NCI-H2227 treated with DMSO at 0.1 percent for 48 hours (cell line): ENCODE measurements around the gene BICDL2.
A peak's percentile ranks its signal among the peaks of the same experiment; 100 is the strongest.

ENCODE experiments used
- DNase-seq: peaks from one replicate; lab custom pipeline; 2025; lab: John Stamatoyannopoulos, UW

BICDL2 gene

DNA sequence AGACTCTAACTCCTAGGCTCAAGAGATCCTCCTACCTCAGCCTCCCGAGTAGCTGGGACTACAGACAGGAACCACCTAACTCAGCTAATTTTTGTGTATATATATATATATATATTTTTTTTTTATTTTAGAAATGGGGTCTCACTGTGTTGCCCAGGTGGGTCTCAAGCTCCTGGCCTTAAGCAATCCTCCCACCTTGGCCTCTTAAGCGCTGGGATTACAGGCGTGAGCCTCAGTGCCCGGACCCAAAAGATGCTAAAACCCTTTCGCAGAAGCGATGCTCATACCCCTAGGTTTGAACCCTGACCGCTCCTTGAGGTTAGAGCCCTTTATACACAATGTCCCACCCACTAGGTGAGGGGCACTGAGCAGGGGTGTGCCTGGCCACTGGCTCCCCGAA, 26.2 kb downstream of the BICDL2 start:
- no peak for DNase-seq

DNA sequence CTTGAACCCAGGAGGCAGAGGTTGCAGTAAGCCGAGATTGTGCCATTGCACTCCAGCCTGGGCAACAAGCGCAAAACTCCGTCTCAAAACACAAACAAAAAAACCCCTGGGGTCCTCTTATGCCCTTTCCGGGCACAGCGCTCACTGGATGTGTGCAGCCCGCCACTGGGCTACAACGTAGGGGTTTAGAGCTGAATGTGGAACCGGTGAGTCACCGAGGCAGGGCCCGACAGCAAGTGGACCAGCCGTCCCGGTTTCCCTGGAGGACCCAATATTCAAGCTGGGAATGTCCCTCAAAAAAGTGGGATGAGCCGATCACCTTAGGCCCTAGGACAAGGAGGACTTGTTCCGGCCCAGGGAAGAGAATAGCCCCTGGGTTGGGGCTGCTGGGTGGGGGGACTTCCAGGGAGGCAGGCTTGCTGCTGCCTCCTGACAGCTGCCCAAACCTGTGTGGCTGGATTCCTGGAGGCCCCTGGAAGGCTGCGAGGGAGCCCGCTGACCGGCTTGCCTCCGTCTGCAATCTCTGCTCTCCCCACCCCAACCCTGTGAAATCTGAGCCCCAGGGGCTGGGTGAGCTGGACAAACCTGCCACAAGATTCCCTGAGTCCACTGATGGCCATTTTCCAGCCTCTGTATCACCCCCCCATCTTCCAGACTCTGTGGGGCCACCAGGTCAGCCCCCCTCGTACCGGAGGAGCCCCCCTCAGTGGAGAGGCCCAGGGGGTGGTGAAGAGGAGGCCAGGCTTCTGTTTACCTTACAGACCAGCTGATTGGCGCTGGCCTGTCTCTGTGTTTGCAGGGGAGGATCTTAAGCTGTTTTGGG, 27.0 kb downstream of the BICDL2 start:
- no peak for DNase-seq

DNA sequence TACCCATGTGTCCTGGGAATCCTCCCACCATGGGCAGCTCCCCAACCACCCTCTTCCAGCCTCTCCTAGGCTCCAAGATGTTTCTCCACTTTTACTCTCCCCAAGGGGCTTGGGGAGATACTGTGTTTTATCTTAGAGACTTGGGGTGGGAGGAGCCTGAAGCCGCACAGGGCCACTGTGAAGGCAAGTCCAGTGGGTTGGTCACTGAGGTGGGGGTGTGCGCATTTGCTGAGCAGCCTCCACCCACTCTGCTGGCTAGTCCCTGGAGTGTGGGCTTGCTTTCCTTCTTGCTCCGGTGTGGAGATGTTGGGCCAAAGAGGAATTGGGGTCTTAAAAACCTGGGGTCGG, 28.1 kb downstream of the BICDL2 start:
- DNase-seq = no peak

DNA sequence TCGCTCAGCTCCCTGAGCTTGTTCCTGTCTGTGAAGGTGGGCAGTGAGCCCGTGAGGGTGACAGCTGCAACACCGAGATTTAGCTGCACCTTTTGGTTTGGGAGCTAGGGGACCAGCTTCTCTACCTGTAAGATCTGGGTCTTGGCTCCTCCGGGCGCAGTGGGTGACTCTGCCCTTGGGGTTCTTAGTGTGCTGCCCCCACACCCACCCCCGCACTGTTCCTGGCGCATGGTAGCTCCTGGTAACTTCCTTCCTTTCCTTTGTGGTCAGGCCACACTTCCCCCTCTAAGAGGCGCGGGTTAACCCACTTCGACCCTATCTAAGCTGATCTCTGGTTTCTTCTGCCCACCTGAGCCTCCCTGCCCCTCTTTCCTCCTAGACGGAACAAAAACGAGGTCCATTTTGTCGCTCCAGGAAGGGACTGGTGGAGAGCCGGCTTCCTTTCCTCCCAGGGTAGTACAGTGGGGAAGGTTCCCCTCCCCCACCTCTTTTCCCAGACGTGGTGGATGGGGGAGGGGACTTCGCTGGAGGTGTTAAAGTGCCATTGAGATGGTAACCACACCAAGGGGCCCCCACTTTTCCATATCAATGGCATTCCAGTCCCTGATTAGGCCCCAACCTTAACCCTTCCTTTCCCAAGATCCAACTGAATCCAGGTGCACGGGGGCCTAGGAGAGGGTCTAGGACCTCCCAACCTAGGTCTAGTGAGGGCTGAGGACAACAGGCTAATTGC, 28.6 kb downstream of the BICDL2 start:
- no peak for DNase-seq

DNA sequence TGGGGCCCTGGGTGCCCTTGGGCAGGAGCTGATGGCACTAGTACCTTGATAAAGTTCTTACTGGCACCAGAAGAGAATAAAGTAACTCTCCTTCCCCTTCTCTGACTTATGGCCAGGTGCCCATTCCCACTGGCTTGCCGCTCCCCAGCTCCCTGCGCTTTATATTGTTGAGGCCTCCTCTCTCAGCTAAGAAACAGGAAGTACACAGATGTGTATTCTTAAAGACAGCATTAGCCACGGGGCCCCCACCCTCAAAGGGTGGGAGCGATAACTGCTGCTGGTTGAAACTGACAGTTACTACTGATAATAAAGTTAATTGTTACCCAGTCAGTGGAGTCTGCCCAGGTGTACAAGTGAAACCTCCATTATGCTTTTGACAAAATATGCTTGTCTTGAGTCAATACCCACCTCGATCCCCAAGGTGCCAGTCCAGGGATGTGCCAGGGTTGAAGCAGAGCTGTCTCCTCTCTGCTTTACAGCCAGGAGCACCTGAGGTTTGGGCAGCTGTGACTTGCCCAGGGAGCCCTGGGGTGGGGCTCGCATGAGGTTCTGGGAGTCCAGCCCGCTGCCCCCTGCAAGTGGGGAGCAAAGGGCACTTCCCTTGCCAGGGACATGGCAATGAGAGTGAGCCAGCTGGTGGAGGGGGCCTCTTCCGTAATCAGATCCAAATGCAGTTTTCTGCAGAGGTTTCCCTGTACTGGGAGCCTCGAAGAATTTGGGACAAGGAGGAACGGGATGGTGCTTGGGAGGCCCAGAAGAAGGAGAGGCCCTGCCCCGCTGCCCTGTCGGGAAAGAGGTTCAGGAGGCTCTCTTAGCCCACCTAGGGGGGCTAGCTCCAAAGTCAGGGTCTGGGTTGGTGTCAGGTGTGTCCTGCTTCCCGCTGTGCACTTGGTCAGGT, 29.4 kb downstream of the BICDL2 start:
- DNase-seq = no peak

DNA sequence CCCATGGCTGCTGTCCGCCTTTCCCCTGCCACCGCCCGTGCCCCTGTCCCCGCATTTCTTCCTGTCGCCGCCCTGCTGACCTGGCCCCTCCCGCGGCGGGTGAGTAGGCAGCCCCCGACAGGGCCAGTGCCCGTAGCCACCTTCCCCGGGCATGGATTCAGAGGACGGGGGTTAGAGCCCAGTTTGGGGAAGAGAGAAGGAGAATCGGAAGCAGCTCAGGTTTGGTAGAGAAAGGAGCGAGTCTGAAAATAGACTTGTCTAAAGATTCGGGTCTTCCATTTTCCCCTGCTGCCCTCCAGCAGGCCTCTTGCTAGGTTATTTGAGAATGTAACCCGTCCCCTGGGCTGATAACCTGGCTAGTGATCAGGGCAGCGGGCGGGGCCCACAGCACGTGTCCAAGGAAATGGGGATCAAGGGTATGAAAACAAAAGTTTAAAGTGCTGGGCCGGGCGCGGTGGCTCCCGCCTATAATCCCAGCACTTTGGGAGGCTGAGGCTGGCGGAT, 31.9 kb downstream of the BICDL2 start:
- DNase-seq = no peak

DNA sequence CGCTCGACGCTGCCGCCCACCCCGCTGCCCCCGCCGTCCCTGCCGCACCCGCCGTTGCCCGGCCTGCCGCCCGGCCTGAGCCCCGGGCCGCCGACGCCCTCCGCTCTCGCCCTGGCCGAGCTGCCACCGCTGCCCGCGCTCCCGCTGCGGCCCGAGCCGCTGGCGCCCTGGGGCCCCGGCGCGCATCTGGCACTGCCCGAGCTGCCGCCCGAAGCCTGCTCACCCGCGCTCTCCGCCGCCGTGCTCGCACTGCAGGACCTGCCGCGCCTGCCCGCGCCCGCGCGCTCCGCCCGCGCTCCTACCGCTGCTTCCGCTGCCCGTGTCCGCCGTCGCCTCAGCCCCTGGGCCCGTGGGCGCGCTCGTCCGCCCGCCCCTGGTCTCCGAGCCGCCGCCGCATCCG, 32.4 kb downstream of the BICDL2 start:
- no peak for DNase-seq

DNA sequence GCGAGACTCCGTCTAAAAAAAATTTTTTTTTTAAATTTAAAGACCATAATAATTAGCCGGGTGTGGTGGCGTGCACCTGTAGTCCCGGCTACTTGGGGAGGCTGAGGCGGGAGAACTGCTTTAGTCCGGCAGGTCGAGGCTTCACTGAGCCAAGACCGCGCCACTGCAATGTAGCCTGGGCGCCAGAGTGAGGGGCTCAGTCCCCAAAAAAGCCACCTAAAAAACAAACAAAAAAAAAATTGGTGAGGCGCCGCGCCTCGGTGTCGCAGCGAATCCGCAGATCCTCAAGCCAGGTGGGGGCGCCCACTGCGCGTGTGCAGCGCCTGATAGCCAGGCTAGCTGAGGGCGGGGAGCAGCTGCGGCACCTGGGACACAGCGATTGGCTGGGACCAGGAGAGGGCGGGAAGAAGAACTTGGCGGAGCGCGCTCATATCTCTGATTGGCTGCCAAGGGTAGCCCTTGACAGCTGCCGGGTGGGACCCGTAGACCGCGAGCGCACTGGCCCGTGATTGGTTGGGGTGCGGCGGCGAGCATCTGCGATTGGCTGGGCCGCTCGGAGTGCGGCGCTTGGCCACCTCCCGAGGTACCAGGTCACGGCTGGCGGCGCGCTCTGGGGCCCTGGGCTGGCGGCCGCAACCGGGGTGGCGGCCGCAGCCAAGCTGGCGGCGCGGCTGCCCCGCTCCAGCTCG, 33.0 kb downstream of the BICDL2 start:
- DNase-seq = peak; percentile 99

DNA sequence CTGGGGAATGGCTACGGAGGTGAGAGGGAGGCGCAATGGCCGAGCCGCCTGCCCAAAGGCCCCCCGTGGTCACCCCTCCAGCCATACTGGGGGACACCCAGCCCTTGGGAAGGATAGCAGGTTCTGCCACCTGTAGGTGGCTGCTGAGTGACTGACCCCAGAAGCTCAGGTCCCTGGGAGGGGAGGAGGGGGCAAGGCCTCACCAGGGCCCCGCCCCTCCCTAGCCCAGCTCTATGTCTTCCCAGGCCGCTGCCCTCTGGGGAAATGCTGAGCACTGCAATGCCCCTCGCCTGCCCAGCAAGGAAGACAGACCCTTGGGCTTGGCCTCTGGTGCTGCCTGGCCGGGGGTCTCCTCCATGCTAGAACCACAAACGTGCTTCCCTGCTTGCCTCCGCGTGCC, 35.4 kb downstream of the BICDL2 start:
- DNase-seq = no peak

DNA sequence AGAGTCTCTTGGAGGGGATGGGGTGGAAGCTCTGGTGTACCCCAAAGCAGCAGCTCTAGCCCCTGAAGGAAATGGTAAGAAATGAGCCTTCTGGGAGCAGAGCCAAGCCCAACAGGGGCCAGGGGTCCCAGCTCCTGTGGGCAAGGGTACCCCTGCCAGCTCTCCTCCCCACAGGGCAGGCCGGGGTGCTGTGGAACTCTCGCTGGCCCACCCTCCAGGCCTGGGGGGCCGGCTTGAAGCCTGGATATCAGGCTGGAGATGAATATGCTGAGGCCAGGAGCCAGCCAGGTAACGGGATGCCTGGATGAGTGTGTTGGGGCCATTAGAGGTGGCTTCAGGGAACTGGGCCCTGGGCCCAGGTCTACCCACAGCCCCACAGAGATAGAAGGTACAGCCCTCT, 36.2 kb downstream of the BICDL2 start:
- no peak for DNase-seq

DNA sequence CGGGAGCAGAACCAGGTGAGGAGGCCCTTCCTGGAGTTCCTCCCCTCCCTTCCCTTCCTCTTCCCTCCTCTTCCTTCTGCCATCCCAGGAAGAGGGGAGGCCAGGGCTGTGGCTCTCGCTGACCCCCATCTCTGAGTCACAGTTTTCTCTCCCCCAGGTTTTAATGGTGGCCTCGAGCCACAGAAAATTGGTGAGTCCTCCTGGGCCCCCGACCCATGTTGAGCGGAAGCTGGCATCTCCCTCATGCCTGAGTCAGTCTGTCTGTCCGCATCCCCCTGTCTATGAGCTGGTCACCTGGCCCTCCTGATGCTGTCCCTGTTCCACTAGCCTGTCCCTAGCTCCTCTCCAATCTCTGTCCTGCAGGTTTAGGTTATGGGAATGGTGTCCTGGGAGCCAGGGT, 36.8 kb downstream of the BICDL2 start:
- no peak for DNase-seq

DNA sequence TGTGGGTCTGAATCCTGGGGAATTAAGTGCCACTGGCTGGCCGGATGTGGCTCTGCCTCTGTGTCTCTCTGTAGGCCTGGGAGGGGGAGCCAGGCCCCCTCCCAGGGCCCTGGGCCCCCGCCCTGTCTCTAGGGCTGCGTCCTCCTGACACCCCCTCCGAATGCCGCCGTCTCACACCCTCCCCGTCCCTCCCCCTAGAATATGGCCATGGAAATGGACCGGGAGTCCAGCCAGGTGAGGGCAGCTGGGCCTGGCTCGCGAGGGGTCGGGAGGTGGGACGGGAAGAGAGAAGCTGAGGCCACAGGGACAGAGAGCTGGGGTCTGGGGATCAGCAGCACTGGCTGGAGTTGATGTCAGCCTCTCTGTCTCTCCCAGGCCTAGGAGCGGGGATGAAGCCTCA, 40.4 kb downstream of the BICDL2 start:
- no peak for DNase-seq

DNA sequence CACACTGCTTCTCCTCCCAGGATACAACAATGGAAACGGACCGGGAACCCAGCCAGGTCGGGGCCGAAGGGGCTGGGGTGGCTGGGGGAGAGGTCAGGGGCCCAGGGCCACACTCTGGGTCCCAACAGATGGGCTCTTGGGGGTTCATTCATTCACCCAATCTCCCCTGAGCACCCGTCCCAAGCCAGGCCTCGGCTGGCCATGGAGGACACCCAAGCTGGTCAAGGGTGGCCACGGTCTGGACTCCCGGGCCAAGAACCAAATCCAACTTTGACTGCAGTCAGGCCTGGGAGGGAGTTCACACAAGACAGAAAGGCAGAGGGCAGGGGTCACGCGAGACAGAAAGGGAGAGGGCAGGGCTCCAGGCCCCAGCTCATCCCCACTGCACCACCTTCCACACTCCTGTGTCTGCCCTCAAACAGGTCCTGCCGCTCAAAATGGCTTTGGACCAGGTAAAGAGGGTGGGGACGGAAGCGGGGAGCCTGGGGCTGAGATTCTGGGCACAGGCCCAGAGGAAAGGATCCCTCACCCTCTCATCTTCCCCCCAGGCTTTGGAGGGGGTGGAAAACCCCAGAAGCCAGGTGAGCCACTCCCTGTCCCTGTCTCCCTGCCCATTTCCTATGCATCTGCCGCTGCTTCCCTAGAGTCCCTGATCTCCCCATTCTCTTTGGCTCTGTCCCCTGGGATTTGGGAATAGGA, 44.2 kb downstream of the BICDL2 start:
- DNase-seq = no peak

DNA sequence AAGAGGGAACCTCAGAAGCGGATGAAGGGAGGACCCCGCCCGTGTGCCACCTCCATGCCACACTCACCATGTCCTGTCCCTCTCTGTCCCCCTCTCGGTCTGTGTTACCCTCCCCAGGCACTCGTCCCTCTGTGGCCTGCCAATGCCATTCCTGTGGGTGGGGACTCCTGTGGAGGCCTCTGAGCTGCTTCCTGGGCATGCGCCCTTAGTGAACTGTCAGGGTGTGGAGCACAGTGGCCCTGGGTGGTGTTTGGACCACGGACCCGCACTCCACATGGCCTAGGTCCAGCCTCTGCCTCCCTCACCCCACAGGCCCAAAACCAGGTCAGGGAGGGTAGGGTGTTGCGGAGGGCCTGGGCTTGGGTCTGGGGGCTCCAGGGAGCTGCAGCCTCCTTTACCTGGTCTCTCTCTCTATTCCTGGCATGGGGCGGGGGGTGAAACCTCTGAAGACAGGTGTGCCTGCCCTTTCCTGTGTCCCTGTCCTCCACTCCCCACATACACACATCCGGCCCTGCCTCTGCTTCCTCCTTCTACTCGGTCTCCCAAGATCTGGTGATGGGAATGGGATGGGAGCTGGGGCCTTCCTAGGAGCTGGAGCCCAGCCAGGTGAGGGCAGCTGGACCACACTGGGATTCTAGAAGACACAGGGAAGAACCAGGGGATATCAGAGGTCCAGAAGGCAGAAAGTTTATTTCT, 45.0 kb downstream of the BICDL2 start:
- no peak for DNase-seq

DNA sequence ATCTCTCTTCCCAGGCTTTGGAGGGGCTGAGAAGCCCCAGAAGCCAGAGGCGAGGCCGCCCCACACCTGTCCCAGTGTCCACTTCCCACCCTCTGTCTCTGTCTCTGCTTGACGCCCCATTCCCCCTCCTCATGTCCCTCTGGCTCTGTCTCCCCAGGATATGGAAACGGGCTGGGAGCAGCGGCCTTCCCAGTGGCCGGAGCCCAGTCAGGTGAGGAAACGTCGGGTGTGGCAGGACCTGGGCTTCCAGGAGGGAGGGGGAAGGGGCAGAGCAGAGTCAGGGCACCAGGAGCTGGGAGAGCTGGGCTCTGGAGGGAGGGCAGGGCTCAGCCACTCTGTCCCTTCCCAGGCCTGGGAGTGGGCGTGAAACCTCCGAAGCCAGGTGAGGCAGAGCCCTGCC, 45.9 kb downstream of the BICDL2 start:
- DNase-seq = no peak

DNA sequence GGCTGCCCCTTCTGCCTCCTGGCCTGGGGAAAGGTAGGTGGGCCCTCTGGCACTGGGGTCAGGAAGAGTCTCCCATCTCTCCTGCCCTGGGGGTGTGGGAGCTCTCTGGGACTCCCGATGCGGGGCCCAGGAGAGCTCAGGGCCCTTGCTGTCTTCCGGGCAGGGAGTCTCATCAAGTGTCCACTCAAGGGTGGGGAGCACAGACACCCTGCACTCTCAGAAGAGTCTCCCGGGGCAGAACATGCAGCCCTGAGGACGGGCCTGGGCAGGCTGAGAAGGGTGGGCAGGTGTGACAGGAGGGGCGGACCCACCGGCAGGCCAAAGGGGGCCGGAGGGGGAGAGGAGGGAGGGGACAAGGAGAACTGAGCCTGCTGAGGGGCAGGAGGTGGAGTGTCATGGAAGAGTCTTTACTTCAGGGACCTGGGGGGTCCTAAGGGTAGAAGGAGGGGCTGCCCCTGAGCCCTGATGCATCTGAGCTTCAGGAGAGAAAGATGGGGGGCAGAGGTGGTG, 48.1 kb downstream of the BICDL2 start:
- DNase-seq = no peak

DNA sequence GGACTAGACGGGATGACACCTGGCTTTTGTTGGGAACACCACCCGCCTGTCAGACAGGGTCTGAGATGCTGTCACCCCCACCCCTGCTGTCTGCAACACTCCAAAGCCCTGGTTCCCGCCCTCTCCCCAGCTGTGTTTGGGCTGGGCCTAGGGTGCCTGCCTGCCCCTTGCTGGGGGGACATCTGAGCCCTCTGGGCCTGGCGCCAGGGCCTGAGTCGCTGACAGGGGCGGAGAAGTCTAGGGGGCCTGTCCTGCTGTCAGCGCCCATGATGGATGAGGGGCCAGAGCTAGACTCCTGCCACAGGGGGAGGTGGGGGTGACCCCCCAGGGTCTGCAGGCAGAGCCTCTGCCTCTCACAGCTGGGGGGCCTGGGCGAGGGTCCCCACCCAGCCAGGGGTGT, 48.9 kb downstream of the BICDL2 start:
- DNase-seq = no peak

DNA sequence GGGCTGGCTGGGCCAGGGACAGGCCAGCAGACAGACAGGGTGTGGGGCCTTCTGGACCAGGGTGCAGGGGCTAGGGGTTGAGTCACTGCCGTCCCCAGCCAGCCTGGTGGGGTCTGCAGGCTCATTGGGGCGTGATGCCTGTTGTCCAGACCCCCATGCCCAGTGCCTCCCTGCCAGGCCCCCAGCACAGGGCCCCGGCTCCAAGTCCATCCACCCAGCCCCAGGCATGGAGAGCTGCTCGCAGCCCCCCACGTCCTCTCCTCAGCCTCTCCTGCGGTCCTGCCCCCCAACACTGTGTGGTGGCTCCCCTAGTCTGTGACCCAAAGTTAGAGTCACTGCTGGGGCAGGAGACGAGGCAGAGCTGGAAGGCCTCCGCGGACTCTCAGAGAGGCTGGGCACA, 49.5 kb downstream of the BICDL2 start:
- no peak for DNase-seq

DNA sequence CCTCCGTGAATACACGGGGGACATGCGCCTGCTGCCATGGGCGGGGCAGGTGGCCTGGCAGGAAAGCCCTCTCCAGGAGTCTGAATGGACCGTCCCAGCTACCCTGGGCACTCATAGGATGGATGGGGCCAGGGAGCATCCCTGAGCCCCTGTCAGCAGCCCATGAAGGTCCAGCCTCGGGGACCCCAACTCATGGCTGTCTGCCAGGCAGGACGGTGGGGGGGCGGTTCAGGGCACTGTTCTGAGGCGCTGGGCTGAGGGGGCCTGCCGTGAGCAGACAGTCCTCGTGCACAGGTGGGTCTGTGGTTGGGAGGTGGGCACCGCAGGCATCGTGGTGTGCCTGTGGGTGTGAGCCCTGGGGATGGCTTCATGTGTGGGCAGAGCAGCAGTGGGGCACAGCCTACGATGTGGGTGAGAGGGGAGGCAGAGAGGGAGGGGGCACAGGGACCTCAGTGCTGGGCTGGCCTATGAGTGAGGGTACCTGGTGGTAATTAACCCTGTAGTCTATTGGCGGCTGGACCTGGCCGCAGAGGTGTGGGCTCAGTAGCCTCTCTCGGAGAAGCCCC, 50.0 kb downstream of the BICDL2 start:
- no peak for DNase-seq

DNA sequence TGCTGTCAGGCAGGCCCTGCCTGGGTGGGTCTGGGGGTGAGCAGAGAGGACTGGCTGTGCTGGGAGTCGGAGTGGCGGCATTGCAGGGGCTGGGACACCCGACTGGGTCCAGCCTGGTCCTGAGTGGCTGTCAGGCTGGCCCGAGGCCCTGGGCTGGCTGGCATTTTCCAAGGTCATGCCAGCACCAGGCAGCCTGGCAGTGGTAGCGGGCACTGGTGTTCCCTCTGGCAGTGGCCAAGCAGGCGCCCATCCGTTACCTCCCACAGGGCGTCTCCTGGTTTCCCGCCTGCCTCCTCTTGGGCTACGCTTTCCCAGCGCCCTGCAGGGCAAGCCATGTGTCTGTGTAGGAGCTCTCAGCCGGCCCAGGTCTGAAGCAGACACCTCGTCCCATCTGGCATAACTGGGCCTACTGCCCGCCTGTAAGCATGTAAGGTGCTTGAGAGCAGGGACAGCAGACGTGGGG, 50.8 kb downstream of the BICDL2 start:
- no peak for DNase-seq
